PC-3 (cell line): ENCODE measurements around the gene ZER1. TPM values are rescaled to one million over a fixed set of nuclear protein-coding genes. Genes with fewer than 3 reads are reported as not detected.

ENCODE experiments used
- ATAC-seq: fragments of 200-7000 bp; cut with Tn5 transposase; 2 replicates; pipeline ENCODE4 v1.9.1; 2020; ENCODE audit warnings: mild to moderate bottlenecking, moderate library complexity
- BruUV-seq: library from RNA; stranded (reverse); fragments of 400-500 nt; replicated peaks from 2 replicates; lab custom pipeline; 2021; lab: Mats Ljungman, UMichigan
- CTCF ChIA-PET: fragments of 300-600 bp; sonication (Branson Sonifier 250); formaldehyde crosslinking; loops from one replicate; lab custom pipeline; 2022; ENCODE audit warnings: antibody characterized with exemption; lab: Charles Lee
- POLR2A ChIA-PET: fragments of 300-600 bp; sonication (Branson Sonifier 250); formaldehyde crosslinking; loops from one replicate; lab custom pipeline; 2022; ENCODE audit warnings: antibody characterized with exemption; ENCODE audit not compliant: unreplicated experiment; lab: Charles Lee
- DNase-seq: peaks from one replicate; pipeline ENCODE4 v3.0.0-alpha.2; 2015
- H2AFZ ChIP-seq: fragments of 300-600 bp; sonication (generic); 2 replicates; pipeline ENCODE4 v1.6.0; 2016; ENCODE audit warnings: antibody characterized with exemption, low read length
- H3F3A ChIP-seq: fragments of 300-600 bp; sonication (generic); one replicate; pipeline ENCODE4 v1.6.0; 2017; ENCODE audit warnings: antibody characterized with exemption, low read length, control low read depth, mild to moderate bottlenecking; ENCODE audit not compliant: unreplicated experiment
- H3K27ac ChIP-seq: fragments of 300-600 bp; sonication (generic); 2 replicates; pipeline ENCODE4 v1.5.1; 2016; ENCODE audit warnings: mild to moderate bottlenecking, low read length
- H3K27me3 ChIP-seq: fragments of 300-600 bp; sonication (generic); 2 replicates; pipeline ENCODE4 v1.6.1; 2016; ENCODE audit warnings: low read length, mixed read lengths
- H3K36me3 ChIP-seq: fragments of 300-600 bp; sonication (generic); 2 replicates; pipeline ENCODE4 v1.6.1; 2016; ENCODE audit warnings: low read depth, mixed run types, low read length, mixed read lengths
- H3K4me1 ChIP-seq: fragments of 300-600 bp; sonication (generic); 2 replicates; pipeline ENCODE4 v1.5.1; 2016; ENCODE audit warnings: low read length; ENCODE audit not compliant: insufficient read depth
- H3K4me2 ChIP-seq: fragments of 300-600 bp; sonication (generic); 2 replicates; pipeline ENCODE4 v1.6.0; 2016; ENCODE audit warnings: low read length
- H3K4me3 ChIP-seq: fragments of 300-600 bp; sonication (generic); 2 replicates; pipeline ENCODE4 v1.5.1; 2016; ENCODE audit warnings: mild to moderate bottlenecking, low read length, mixed read lengths
- H3K79me2 ChIP-seq: fragments of 300-600 bp; sonication (generic); 2 replicates; pipeline ENCODE4 v1.6.1; 2017; ENCODE audit warnings: low read length, mixed read lengths
- H3K9ac ChIP-seq: fragments of 300-600 bp; sonication (generic); 2 replicates; pipeline ENCODE4 v1.6.0; 2016; ENCODE audit warnings: mild to moderate bottlenecking, low read length
- H3K9me2 ChIP-seq: fragments of 300-600 bp; sonication (generic); replicated peaks from 2 replicates; pipeline ENCODE4 v1.6.1; 2016; ENCODE audit warnings: mixed run types, low read length, mixed read lengths
- H3K9me3 ChIP-seq: fragments of 300-600 bp; sonication (generic); 2 replicates; pipeline ENCODE4 v1.6.1; 2016; ENCODE audit warnings: low read length, mixed read lengths
- H4K20me1 ChIP-seq: fragments of 300-600 bp; sonication (generic); 2 replicates; pipeline ENCODE4 v1.6.1; 2016; ENCODE audit warnings: low read length, mixed read lengths
- CTCF ChIP-seq: fragments of 300-600 bp; sonication (generic); conservative IDR thresholded peaks from 2 replicates; pipeline ENCODE4 v1.5.1; 2017; ENCODE audit warnings: antibody characterized with exemption, low read depth, mild to moderate bottlenecking, low read length
- EZH2 ChIP-seq: fragments of 300-600 bp; sonication (generic); IDR thresholded peaks from one replicate; pipeline ENCODE4 v1.6.1; 2017; ENCODE audit warnings: antibody characterized with exemption, mild to moderate bottlenecking, low read length; ENCODE audit not compliant: unreplicated experiment
- EZH2phosphoT487 ChIP-seq: fragments of 300-600 bp; sonication (generic); IDR thresholded peaks from 2 replicates; pipeline ENCODE4 v1.6.1; 2018; ENCODE audit warnings: mild to moderate bottlenecking, antibody characterized with exemption, low read length, borderline replicate concordance
- intact Hi-C: fragments of 100-400 bp; cut with micrococcal nuclease; formaldehyde crosslinking; loops from 2 replicates; pipeline ENCODE4 v1.9.0; 2023
- total RNA-seq: library from RNA; depleted of rRNA; stranded (reverse); fragments of >200 nt; gene quantifications from 2 replicates; pipeline ENCODE4 v1.2.3, GENCODE V29; 2014

Gene ZER1
- total RNA-seq, 1 experiment from 2014 or later = 20.6 TPM

- Histone ChIP-seq H3F3A (no peaks in the 10 kb centered on the region), H3K4me2 (no peak overlapping the region), H2AFZ (no peak overlapping the region), H3K27ac (no peak overlapping the region), H3K9me2 (no peaks in the 10 kb centered on the region), H3K79me2 (no peaks in the 10 kb centered on the region), H3K4me1 (no peaks in the 10 kb centered on the region), H3K9ac (no peak overlapping the region), H3K27me3 (no peaks in the 10 kb centered on the region), H4K20me1 (no peaks in the 10 kb centered on the region), H3K4me3 (no peak overlapping the region), H3K36me3 (no peaks in the 10 kb centered on the region), H3K9me3 (no peaks in the 10 kb centered on the region)
- DNase-seq = no peak
- TF ChIP-seq CTCF = no peak
- TF ChIP-seq EZH2phosphoT487 = no peak
- TF ChIP-seq EZH2 = no peak
- CTCF ChIA-PET = interaction anchor here (0.6 kb wide), 1 partner anchor 90 kb away, joined by 3 read pairs; no protein-coding TSS in a partner anchor
- intact Hi-C loops = no loop called here
- no TSS peak for BruUV-seq
- no peak for ATAC-seq
- POLR2A ChIA-PET = interaction anchor here (0.6 kb wide), 1 partner anchor 52 kb away, joined by 6 read pairs; no protein-coding TSS in a partner anchor
Observed at GRCh38 chr9:128764361-128764760, 7.4 kb downstream of the ZER1 start.

GRCh38 chr9:128762671-128763449 lies 8.9 kb downstream of the ZER1 start:
- H3K27ac ChIP-seq = no peak overlapping the region
- H3K27me3 ChIP-seq = no peaks in the 10 kb centered on the region
- CTCF ChIA-PET = no interaction called here
- no peaks in the 10 kb centered on the region for H4K20me1 ChIP-seq
- H3K4me1 ChIP-seq = no peaks in the 10 kb centered on the region
- POLR2A ChIA-PET = no interaction called here
- H3F3A ChIP-seq = no peaks in the 10 kb centered on the region
- H3K9me3 ChIP-seq = no peaks in the 10 kb centered on the region
- no peaks in the 10 kb centered on the region for H3K9me2 ChIP-seq
- DNase-seq (no peak), ATAC-seq (no peak)
- no peak for TF ChIP-seq EZH2phosphoT487
- TF ChIP-seq EZH2 = no peak
- no peak for TF ChIP-seq CTCF
- no peak overlapping the region for H2AFZ ChIP-seq
- H3K79me2 ChIP-seq = no peaks in the 10 kb centered on the region
- H3K4me2 ChIP-seq = no peak overlapping the region
- H3K9ac ChIP-seq = no peak overlapping the region
- no peaks in the 10 kb centered on the region for H3K36me3 ChIP-seq
- intact Hi-C loops = no loop called here
- no peak overlapping the region for H3K4me3 ChIP-seq
- BruUV-seq = no TSS peak

GRCh38 chr9:128757602-128758001 lies 14.1 kb downstream of the ZER1 start:
- ChIA-PET POLR2A (no interaction called here), CTCF (no interaction called here)
- no TSS peak for BruUV-seq
- H3K9me3 ChIP-seq = no peaks in the 10 kb centered on the region
- H3K4me2 ChIP-seq = no peak overlapping the region
- TF ChIP-seq EZH2phosphoT487 (no peak), CTCF (no peak), EZH2 (no peak)
- H3K27me3 ChIP-seq = no peaks in the 10 kb centered on the region
- H3F3A ChIP-seq = no peaks in the 10 kb centered on the region
- no peaks in the 10 kb centered on the region for H3K9me2 ChIP-seq
- ATAC-seq = no peak
- H3K27ac ChIP-seq = no peak overlapping the region
- H4K20me1 ChIP-seq = no peaks in the 10 kb centered on the region
- no peak for DNase-seq
- H2AFZ ChIP-seq = no peak overlapping the region
- H3K36me3 ChIP-seq = no peaks in the 10 kb centered on the region
- H3K4me1 ChIP-seq = no peaks in the 10 kb centered on the region
- H3K4me3 ChIP-seq = no peak overlapping the region
- no peaks in the 10 kb centered on the region for H3K79me2 ChIP-seq
- intact Hi-C loops = no loop called here
- no peak overlapping the region for H3K9ac ChIP-seq
